HT-29 (cell line): Measurements from ENCODE around the gene DLK1. TPM values are rescaled to one million over a fixed set of nuclear protein-coding genes. Genes with fewer than 3 reads are reported as not detected.
A peak's percentile ranks its signal among the peaks of the same experiment; 100 is the strongest.

Experiments
- DNase-seq: peaks from one replicate; pipeline ENCODE4 v3.0.0-alpha.2; 2015; ENCODE audit warnings: low spot score
- total RNA-seq: library from RNA; depleted of rRNA; stranded (reverse); fragments of >200 nt; shearing (Covaris generic); gene quantifications from 2 replicates; pipeline ENCODE4 v1.2.3, GENCODE V29; 2014

DLK1 gene
- total RNA-seq, 1 experiment from 2014 or later, result not detected

- no peak for DNase-seq
Measured at GRCh38 chr14:100693877-100694578, 32.7 kb upstream of the DLK1 start.

- no peak for DNase-seq
Measured at GRCh38 chr14:100694579-100695422, 31.9 kb upstream of the DLK1 start.

GRCh38 chr14:100695423-100695738 lies 31.3 kb upstream of the DLK1 start:
- DNase-seq, result no peak

- no peak for DNase-seq
Measured at GRCh38 chr14:100696008-100696407, 30.7 kb upstream of the DLK1 start.

- DNase-seq, result no peak
Measured at GRCh38 chr14:100696590-100696989, 30.1 kb upstream of the DLK1 start.

GRCh38 chr14:100698066-100698465 lies 28.6 kb upstream of the DLK1 start:
- DNase-seq, result no peak

GRCh38 chr14:100698666-100699448 lies 27.8 kb upstream of the DLK1 start:
- DNase-seq, result no peak

GRCh38 chr14:100701314-100701713 lies 25.4 kb upstream of the DLK1 start:
- DNase-seq, result no peak

- no peak for DNase-seq
Measured at GRCh38 chr14:100702590-100702989, 24.1 kb upstream of the DLK1 start.

- peak; percentile 66 for DNase-seq
Measured at GRCh38 chr14:100703386-100704220, 23.1 kb upstream of the DLK1 start.

- DNase-seq, result no peak
Measured at GRCh38 chr14:100706200-100706599, 20.5 kb upstream of the DLK1 start.

GRCh38 chr14:100706860-100707259 lies 19.8 kb upstream of the DLK1 start:
- no peak for DNase-seq

- DNase-seq, result peak; percentile 77
Measured at GRCh38 chr14:100708425-100709288, 18.0 kb upstream of the DLK1 start.

GRCh38 chr14:100709289-100710284 lies 17.1 kb upstream of the DLK1 start:
- DNase-seq, result no peak

- no peak for DNase-seq
Measured at GRCh38 chr14:100710391-100710790, 16.3 kb upstream of the DLK1 start.

GRCh38 chr14:100710826-100711462 lies 15.7 kb upstream of the DLK1 start:
- no peak for DNase-seq

- DNase-seq, result no peak
Measured at GRCh38 chr14:100711493-100711892, 15.2 kb upstream of the DLK1 start.

GRCh38 chr14:100712490-100712889 lies 14.2 kb upstream of the DLK1 start:
- peak; percentile 17 for DNase-seq

GRCh38 chr14:100713705-100714104 lies 13.0 kb upstream of the DLK1 start:
- DNase-seq, result no peak
